GM19372 (cell line): ENCODE results near the gene STAU1.
"Not testable (repeated sequence)": the region's sequence is repeated elsewhere in the genome, so short reads cannot be mapped to it uniquely, and the experiment has no call there.

ENCODE experiments used
- ATAC-seq: cut with Tn5 transposase; IDR thresholded peaks from one replicate; pipeline ENCODE4 v1.9.1; 2021; ENCODE audit warnings: mild to moderate bottlenecking, low read depth, moderate library complexity; ENCODE audit not compliant: unreplicated experiment

The STAU1 gene

GRCh38 chr20:49091104-49091503 lies 97.0 kb downstream of the STAU1 start:
- no peak for ATAC-seq

- ATAC-seq = not testable (repeated sequence)
Measured at GRCh38 chr20:49082295-49082694, 105.8 kb downstream of the STAU1 start.

GRCh38 chr20:49078310-49078709 lies 109.8 kb downstream of the STAU1 start:
- no peak for ATAC-seq

- no peak for ATAC-seq
Measured at GRCh38 chr20:49074521-49074920, 113.6 kb downstream of the STAU1 start.
